Smooth muscle cell (in vitro differentiated cells): ENCODE data around the gene RPRD2. TPM values are rescaled to one million over a fixed set of nuclear protein-coding genes. Genes with fewer than 3 reads are reported as not detected.

Experiments
- DNase-seq: peaks from one replicate; lab custom pipeline; 2025; ENCODE audit not compliant: unreplicated experiment; lab: John Stamatoyannopoulos, UW
- H2AFZ ChIP-seq: fragments of 200-600 bp; sonication (generic); 2 replicates; pipeline ENCODE4 v1.6.0; 2016; ENCODE audit warnings: antibody characterized with exemption, low read depth, mild to moderate bottlenecking
- H3F3A ChIP-seq: fragments of 200-600 bp; sonication (generic); 2 replicates; pipeline ENCODE4 v1.6.0; 2017; ENCODE audit warnings: antibody characterized with exemption, low read depth
- H3K27ac ChIP-seq: fragments of 200-600 bp; sonication (generic); 2 replicates; pipeline ENCODE4 v1.5.1; 2016; ENCODE audit warnings: low read depth, mild to moderate bottlenecking
- H3K27me3 ChIP-seq: fragments of 200-600 bp; sonication (generic); 2 replicates; pipeline ENCODE4 v1.6.1; 2016; ENCODE audit warnings: low read depth, mild to moderate bottlenecking
- H3K36me3 ChIP-seq: fragments of 200-600 bp; sonication (generic); 2 replicates; pipeline ENCODE4 v1.5.1; 2016; ENCODE audit warnings: low read depth
- H3K4me1 ChIP-seq: fragments of 200-600 bp; sonication (generic); 2 replicates; pipeline ENCODE4 v1.5.1; 2016; ENCODE audit warnings: low read depth
- H3K4me2 ChIP-seq: fragments of 200-600 bp; sonication (generic); 2 replicates; pipeline ENCODE4 v1.6.0; 2016; ENCODE audit warnings: mild to moderate bottlenecking
- H3K4me3 ChIP-seq: fragments of 200-600 bp; sonication (generic); 2 replicates; pipeline ENCODE4 v1.5.1; 2016; ENCODE audit warnings: mild to moderate bottlenecking
- H3K79me2 ChIP-seq: fragments of 200-600 bp; sonication (generic); 2 replicates; pipeline ENCODE4 v1.6.0; 2016; ENCODE audit warnings: low read depth, mild to moderate bottlenecking
- H3K9ac ChIP-seq: fragments of 200-600 bp; sonication (generic); 2 replicates; pipeline ENCODE4 v1.6.0; 2016; ENCODE audit warnings: low read depth
- H3K9me3 ChIP-seq: fragments of 200-600 bp; sonication (generic); replicated peaks from 2 replicates; pipeline ENCODE4 v1.5.1; 2016; ENCODE audit warnings: low read depth
- H4K20me1 ChIP-seq: fragments of 200-600 bp; sonication (generic); 2 replicates; pipeline ENCODE4 v1.6.0; 2016; ENCODE audit warnings: low read depth
- CTCF ChIP-seq: fragments of 200-600 bp; sonication (generic); IDR thresholded peaks from 2 replicates; pipeline ENCODE4 v1.5.1; 2017; ENCODE audit warnings: borderline replicate concordance, mild to moderate bottlenecking, antibody characterized with exemption; ENCODE audit not compliant: insufficient read depth, poor library complexity, severe bottlenecking
- WGBS: methylation state at CpG from one replicate; pipeline ENCODE4 v1.1.7; 2016; ENCODE audit warnings: low lambda C conversion rate; 5-methylcytosine and 5-hydroxymethylcytosine counted together
- polyA plus RNA-seq: library from polyadenylated mRNA; unstranded; fragments of >200 nt; fragmentation: Nextera tagmentation; extraction: Ambion mirVana; gene quantifications from 2 replicates; pipeline ENCODE4 v1.2.1, GENCODE V29; 2016
- total RNA-seq: library from RNA; depleted of rRNA; stranded (reverse); fragments of >200 nt; gene quantifications from 2 replicates; pipeline ENCODE4 v1.2.3, GENCODE V29; 2014

RPRD2 gene
- total and polyA plus RNA-seq, 2 experiments from 2014 or later: 14.2 to 17.1 TPM

GRCh38 chr1:150514260-150514659, 150.3 kb downstream of the RPRD2 start:
- WGBS: 98% methylated on average over 9 of the region's 9 CpGs
- Histone ChIP-seq H3F3A (no peaks in the 10 kb centered on the region), H3K9ac (no peak overlapping the region), H3K4me3 (no peak overlapping the region), H3K36me3 (no peaks in the 10 kb centered on the region), H3K9me3 (no peaks in the 10 kb centered on the region), H3K27me3 (no peaks in the 10 kb centered on the region), H3K27ac (no peak overlapping the region), H3K4me1 (peaks cover 8% of the 10 kb centered on the region), H3K4me2 (no peak overlapping the region), H2AFZ (no peak overlapping the region), H4K20me1 (no peaks in the 10 kb centered on the region), H3K79me2 (no peaks in the 10 kb centered on the region)
- no peak for DNase-seq
- no peak for TF ChIP-seq CTCF

GRCh38 chr1:150514913-150515327, 151.0 kb downstream of the RPRD2 start:
- no peak for DNase-seq
- peak overlapping the region; percentile 71 for H3K4me3 ChIP-seq
- H3K9ac ChIP-seq: peak overlapping the region; percentile 50
- peak overlapping the region; percentile 96 for H3K4me2 ChIP-seq
- H3K27ac ChIP-seq: peak overlapping the region; percentile 57
- 36% methylated on average over 21 of the region's 21 CpGs for WGBS
- H2AFZ ChIP-seq: peak overlapping the region; percentile 89
- H4K20me1 ChIP-seq: no peaks in the 10 kb centered on the region
- no peaks in the 10 kb centered on the region for H3K36me3 ChIP-seq
- no peaks in the 10 kb centered on the region for H3K9me3 ChIP-seq
- peaks cover 8% of the 10 kb centered on the region for H3K4me1 ChIP-seq
- no peaks in the 10 kb centered on the region for H3F3A ChIP-seq
- H3K27me3 ChIP-seq: no peaks in the 10 kb centered on the region
- no peak for TF ChIP-seq CTCF
- no peaks in the 10 kb centered on the region for H3K79me2 ChIP-seq

- Histone ChIP-seq H3K36me3 (no peaks in the 10 kb centered on the region), H3K27ac (peak within 1 kb of the TSS; percentile 57), H3K4me2 (peak within 1 kb of the TSS; percentile 96), H3K4me3 (peak within 1 kb of the TSS; percentile 71), H3F3A (no peaks in the 10 kb centered on the region), H3K9me3 (no peaks in the 10 kb centered on the region), H3K79me2 (no peaks in the 10 kb centered on the region), H4K20me1 (no peaks in the 10 kb centered on the region), H3K4me1 (peaks cover 8% of the 10 kb centered on the region), H3K9ac (peak within 1 kb of the TSS; percentile 50), H3K27me3 (no peaks in the 10 kb centered on the region), H2AFZ (peak within 1 kb of the TSS; percentile 89)
- no peak for TF ChIP-seq CTCF
- under 1% methylated on average over 52 of the region's 54 CpGs for WGBS
- DNase-seq: peak; percentile 82
These were observed 151.5 kb downstream of the RPRD2 start, which contains the start of gene FALEC for GRCh38 chr1:150515328-150516049. Gene FALEC, plus strand, starts transcription at chr1:150515752.

GRCh38 chr1:150516050-150516591, 152.2 kb downstream of the RPRD2 start:
- DNase-seq: no peak
- Histone ChIP-seq H3K27me3 (no peaks in the 10 kb centered on the region), H3K9ac (peak overlapping the region; percentile 50), H4K20me1 (no peaks in the 10 kb centered on the region), H3K36me3 (no peaks in the 10 kb centered on the region), H3K4me2 (peak overlapping the region; percentile 96), H3K79me2 (no peaks in the 10 kb centered on the region), H3K4me1 (peaks cover 8% of the 10 kb centered on the region), H2AFZ (peak overlapping the region; percentile 72), H3K27ac (no peak overlapping the region), H3K4me3 (peak overlapping the region; percentile 71), H3F3A (no peaks in the 10 kb centered on the region), H3K9me3 (no peaks in the 10 kb centered on the region)
- 9% methylated on average over 19 of the region's 19 CpGs for WGBS
- TF ChIP-seq CTCF: no peak
